ENCODE data around the gene KRTAP10-7.

KRTAP10-7 gene

GRCh38 chr21:44612029-44612486, 11.7 kb downstream of the KRTAP10-7 start, which contains the start of gene KRTAP10-8:
Gene KRTAP10-8, plus strand, starts transcription at chr21:44612079. Its CDS starts 22 bp downstream, at chr21:44612101.
- no peak within 1 kb of the TSS for H3K27ac ChIP-seq
- no peak for TF ChIP-seq CTCF (IDR thresholded peaks at IDR 0.05)
- H3K27me3 ChIP-seq, result no peaks in the 10 kb centered on the region
- H3K36me3 ChIP-seq, result no peaks in the 10 kb centered on the region
- H3K4me3 ChIP-seq (ENCODE audit: low read depth in 1 of 2, low read length in 1 of 2), result no peak within 1 kb of the TSS
- H3K9me3 ChIP-seq, result no peaks in the 10 kb centered on the region
- peaks cover 0 to 6% of the 10 kb centered on the region in 2 experiments for H3K4me1 ChIP-seq (ENCODE audit: control insufficient read depth in 1 of 2, insufficient read depth in 1 of 2, low read depth in 1 of 2, low read length in 1 of 2)

- Histone ChIP-seq H3K27me3 (no peaks in the 10 kb centered on the region), H3K27ac (no peak overlapping the region), H3K4me3 (ENCODE audit: low read depth in 1 of 2, low read length in 1 of 2) (no peak overlapping the region), H3K36me3 (no peaks in the 10 kb centered on the region), H3K9me3 (no peaks in the 10 kb centered on the region), H3K4me1 (ENCODE audit: control insufficient read depth in 1 of 2, insufficient read depth in 1 of 2, low read depth in 1 of 2, low read length in 1 of 2) (peaks cover 6 to 13% of the 10 kb centered on the region in 2 experiments)
- no peak for TF ChIP-seq CTCF (IDR thresholded peaks at IDR 0.05)
Observed at GRCh38 chr21:44612669-44613229, 12.4 kb downstream of the KRTAP10-7 start.

GRCh38 chr21:44613386-44614155, 13.2 kb downstream of the KRTAP10-7 start:
- Histone ChIP-seq H3K9me3 (no peaks in the 10 kb centered on the region), H3K27me3 (no peaks in the 10 kb centered on the region), H3K27ac (no peak overlapping the region), H3K4me3 (ENCODE audit: low read depth in 1 of 2, low read length in 1 of 2) (no peak overlapping the region), H3K36me3 (no peaks in the 10 kb centered on the region), H3K4me1 (ENCODE audit: control insufficient read depth in 1 of 2, insufficient read depth in 1 of 2, low read depth in 1 of 2, low read length in 1 of 2) (peaks cover 15 to 21% of the 10 kb centered on the region in 2 experiments)
- no peak for TF ChIP-seq CTCF (IDR thresholded peaks at IDR 0.05)

- Histone ChIP-seq H3K27me3 (no peaks in the 10 kb centered on the region), H3K4me3 (ENCODE audit: low read depth in 1 of 2, low read length in 1 of 2) (no peak overlapping the region), H3K36me3 (no peaks in the 10 kb centered on the region), H3K27ac (no peak overlapping the region), H3K9me3 (no peaks in the 10 kb centered on the region), H3K4me1 (ENCODE audit: control insufficient read depth in 1 of 2, insufficient read depth in 1 of 2, low read depth in 1 of 2, low read length in 1 of 2) (peaks cover 21 to 27% of the 10 kb centered on the region in 2 experiments)
- TF ChIP-seq CTCF (IDR thresholded peaks at IDR 0.05), result no peak
Observed at GRCh38 chr21:44614161-44614631, 13.8 kb downstream of the KRTAP10-7 start.

GRCh38 chr21:44614961-44615391, 14.6 kb downstream of the KRTAP10-7 start:
- Histone ChIP-seq H3K4me3 (ENCODE audit: low read depth in 1 of 2, low read length in 1 of 2) (no peak overlapping the region), H3K36me3 (no peaks in the 10 kb centered on the region), H3K27me3 (no peaks in the 10 kb centered on the region), H3K9me3 (no peaks in the 10 kb centered on the region), H3K4me1 (ENCODE audit: control insufficient read depth in 1 of 2, insufficient read depth in 1 of 2, low read depth in 1 of 2, low read length in 1 of 2) (peaks cover 28 to 35% of the 10 kb centered on the region in 2 experiments), H3K27ac (no peak overlapping the region)
- TF ChIP-seq CTCF (IDR thresholded peaks at IDR 0.05), result no peak

Data from neutrophil (primary cell).